HG03432 (cell line): ENCODE data around the gene CLK3.
"Not testable (repeated sequence)": the region's sequence is repeated elsewhere in the genome, so short reads cannot be mapped to it uniquely, and the experiment has no call there.

Experiments used
- ATAC-seq: cut with Tn5 transposase; IDR thresholded peaks from one replicate; pipeline ENCODE4 v1.9.1; 2021; ENCODE audit warnings: mild to moderate bottlenecking, moderate library complexity; ENCODE audit not compliant: unreplicated experiment

Gene CLK3

DNA sequence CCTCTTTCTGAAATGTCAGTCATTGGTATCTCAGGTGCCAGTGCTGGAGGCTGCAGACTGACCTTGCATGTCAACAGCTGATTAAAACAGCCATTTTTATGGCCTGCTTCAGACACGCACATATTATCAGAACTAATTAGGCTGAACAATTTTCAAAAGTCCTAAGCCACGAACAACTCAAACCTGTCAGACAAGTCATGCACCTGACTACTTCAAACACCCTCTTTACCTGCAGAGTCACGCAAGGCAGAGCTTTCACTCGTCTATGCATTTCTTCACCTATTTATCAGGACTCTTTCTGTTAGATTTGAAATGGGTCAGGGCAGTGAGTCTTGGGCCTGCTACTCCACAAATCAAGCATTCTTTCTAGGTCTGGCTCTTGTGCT is 26.7 kb downstream of the CLK3 start:
- no peak for ATAC-seq

DNA sequence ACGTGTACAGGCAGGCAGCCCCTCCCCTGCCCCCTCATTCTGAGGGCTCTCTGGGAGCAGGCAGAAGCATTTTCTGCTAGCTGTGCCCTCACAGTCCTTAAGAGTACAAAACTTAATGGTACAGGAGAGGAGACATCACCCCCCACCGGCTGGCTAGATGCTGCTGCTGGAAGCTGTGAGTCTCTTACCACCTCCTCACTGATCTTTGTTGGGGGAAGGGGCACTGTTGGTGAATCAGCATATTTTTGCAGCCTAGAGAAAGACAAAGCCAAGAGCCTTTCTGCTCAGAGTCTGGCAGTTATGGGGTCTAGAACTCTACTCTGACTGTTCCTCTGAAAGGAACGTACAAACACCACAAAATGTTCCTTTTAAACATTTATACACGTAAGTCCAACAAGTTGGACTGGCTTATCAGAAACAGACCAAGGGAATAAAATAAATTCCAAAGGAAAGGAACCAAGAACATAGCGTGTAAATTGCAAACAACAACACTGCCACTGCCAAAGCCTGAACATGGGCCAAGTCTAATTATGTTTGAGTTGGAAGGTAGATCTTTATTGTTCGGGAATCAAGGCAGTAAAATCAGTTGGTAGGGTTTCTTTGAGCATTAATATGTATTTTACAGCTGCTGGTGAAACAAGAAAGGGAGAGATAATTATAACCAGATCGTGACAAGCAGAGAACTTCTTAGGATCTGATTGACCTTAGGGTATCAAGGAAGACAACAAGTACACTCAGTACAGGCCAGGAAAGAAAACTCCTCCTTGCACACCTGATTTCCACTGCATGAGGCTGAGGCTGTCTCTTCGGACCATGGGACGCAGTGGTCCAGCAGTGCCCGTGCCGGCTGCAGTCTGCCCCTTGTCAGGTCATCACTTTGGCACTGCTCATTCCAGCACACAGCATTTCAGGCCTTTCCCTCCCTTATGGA is 27.4 kb downstream of the CLK3 start:
- ATAC-seq = no peak

DNA sequence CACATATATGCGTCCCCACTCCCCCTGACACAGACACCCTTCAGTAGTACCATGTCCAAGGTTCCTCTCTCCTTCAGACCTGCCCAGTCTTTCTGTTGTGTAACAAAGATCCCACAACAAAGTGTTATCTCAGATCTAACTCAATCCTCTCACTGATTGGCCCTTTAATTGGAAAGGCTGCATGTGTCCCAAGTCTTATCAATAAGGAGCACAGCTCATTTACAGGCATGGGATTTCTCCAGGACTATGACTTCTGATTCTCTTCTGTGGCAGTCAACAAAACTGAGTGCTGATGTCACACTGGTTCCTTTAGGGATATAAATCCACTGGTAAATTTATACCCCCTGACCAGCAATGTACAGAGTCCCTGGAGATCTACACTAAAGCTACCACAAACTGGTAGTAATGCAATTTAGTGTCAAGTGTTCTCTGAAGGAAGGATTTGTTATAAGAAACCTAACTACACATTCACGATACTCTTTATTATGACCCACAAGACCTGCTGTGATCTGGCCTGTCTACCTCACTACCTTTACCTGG is 28.1 kb downstream of the CLK3 start:
- ATAC-seq = no peak

DNA sequence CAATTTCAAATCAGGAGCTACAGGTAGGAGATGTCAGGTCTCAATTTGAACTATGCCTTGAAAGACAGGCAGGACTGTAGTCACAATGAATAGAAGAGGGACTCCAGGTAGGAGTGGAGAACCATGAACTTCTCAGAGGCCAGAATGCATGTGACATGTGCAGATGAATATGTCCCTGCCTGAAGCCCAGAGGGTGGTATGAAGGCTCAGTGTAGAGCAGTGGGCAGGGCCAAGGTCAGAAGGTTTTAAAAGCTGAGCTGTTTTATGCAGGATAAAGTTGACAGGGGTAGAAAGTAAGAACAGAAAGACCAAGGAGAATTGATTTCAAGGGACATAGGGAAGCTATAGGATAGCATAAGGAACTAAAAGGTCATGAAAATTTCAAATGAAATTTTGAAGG is 30.8 kb downstream of the CLK3 start:
- ATAC-seq = no peak

DNA sequence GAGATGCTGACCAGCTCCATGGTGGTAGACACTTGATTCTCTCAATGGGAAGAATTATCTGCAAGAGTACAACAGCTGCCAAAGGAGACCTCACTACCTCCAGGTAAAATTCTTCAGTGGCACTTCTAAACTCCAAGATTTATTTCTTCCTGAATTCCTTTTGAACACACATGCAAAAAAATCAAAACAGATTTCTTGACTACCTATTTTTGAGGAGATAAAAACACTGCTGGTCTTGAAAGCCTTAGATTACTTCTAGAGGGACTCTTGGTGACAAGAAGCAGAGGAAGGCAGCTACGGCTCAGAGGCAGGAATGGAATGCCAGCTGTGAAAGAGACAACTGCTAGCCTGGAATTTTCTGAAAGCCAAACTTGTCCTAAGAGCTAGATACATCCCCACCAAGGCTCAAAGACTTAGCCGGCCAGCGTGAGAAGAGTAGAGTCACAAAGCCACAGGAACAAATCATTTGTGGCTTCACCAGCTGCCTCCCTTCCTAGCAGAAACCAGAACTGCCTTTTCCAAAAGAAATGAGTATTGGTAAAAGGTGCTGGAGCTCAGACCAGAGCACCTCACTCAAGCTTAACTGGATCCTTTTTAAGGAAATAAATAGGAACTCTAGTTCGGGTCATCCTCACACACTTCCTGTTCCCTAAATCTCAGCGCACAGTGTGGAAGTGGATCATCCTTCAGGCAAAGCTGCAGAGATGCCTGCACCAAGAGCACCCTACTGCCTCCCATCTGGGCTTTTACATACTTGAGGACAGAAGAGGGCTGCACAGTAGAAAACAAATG is 32.6 kb downstream of the CLK3 start:
- ATAC-seq = no peak

DNA sequence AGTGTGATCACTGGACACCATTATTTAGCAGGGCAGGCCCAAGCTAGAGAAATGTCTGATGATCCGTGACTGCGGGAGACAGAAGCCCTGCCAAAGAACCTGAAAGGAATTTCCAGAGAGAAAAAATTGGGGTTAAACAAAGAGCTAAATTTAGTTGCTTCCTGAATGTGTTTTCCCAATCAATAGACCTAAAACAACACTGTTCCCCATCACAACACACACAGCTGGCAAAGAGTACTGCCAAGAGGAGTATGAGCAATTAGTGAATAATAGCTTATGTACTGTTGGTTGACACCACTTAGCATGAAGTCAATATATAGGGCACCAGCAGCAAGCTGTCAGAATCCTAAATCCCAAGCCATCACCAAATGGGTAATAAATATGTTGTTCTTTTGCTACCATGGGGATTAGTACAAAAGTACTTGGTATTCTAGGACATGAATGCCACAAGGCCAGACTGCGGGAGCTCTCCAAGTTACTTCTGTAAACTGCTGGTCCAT is 35.7 kb downstream of the CLK3 start:
- no peak for ATAC-seq

DNA sequence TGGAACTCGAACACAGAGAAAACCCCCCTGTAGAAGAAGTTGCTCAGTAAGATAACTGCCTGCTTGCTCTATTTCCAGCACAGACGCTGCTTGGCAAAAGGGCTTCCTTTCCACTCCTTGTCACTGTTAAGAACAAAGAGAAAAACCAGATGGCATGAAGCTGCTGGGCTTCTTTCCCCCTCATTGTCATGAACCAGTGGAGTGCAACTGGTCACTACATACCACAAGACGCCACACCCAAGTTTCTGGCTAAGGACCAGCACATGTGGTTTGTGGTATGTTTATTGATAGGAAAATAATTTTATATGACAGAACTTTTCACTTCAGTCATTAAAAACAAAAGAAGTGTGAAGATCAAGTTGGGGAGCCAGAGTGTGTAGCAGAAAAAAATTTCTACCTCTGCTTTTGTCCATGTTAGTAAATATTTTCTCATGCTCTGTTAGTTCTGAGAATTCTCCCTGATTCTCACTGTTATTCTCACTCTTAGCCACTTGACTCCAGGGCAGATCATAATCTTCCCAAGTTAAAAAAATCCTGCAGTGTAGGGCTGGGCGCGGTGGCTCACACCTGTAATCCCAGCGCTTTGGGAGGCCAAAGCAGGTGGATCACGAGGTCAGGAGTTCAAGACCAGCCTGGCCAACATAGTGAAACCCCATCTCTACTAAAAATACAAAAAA is 37.9 kb downstream of the CLK3 start:
- ATAC-seq = no peak

DNA sequence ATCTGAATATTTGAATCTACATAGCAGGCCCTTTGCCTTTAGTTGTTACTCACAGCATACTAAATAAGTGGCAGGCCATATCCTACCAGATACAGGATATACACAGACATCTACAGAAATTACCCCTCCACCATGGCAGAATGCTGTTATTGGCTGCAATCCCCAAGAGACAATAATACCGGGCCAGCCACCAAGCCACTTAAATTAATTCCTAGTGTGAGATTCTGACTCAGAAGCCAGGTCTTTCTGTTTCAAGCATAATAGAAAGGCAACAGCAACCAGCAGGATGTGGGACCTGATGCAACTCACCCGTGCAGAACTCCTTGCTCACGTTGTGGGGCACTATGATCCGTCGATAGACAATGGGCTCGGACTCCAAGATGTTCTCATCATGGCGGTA is 39.8 kb downstream of the CLK3 start:
- ATAC-seq = no peak

DNA sequence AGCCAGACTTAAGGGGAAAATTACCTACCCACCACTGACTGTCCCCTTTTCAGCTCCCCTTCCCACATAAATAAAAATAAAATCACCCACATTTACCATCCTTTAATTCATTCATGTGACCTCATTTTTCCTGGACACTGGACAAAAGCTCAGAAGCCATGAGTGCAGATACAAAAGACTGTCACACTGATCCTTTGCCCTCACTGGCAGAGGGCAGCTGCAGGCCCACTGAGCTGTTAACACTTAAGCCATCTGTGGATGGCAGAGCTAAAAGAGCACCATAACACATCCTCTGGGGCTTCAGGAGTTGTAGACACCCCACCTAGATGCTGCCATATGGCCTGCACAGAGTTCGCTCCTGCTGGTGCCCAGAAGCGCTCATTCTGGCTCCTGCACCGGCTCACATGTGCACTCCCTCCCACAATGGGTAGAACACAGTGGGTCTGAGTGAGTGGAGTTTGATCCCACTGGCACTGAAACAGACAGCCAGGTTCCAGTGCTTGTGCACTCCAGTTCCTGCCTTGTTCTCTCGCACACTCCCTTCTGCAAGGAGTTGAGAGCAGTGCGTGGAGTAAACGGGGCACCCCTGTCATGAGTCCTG is 41.4 kb downstream of the CLK3 start:
- no peak for ATAC-seq

DNA sequence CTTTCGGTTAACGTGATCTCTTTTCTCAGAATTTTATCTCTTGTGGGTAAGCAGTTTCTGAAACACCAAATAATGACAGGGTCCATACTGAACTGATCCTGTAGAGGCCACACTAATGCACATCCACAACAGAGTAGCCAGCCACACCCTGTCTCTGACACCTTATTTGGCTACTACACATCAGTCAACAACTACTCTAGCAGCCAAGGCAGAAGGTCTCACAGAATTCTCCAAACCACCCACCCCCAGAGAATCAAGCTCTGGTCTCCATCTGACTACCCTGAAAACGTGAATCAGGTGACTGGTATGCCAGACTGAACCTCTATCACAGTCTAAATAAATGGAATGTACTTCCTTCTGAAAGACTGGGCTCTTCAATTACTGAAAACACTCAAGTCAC is 42.2 kb downstream of the CLK3 start:
- no peak for ATAC-seq

DNA sequence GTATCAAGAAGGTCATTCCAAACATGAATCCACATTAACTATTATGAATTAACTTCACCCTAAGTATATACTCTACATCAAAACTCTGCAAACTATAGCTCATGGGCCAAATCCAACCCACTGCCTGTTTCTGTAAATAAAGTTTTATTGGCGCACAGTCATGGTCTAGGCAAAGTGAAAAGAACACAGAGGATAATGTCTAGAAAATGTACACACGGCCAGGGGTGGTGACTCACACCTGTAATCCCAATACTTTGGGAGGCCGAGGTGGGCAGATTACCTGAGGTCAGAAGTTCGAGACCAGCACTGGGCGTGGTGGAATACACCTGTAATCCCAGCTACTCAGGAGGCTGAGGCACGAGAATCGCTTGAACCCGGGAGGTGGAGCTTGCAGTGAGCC is 45.6 kb downstream of the CLK3 start:
- not testable (repeated sequence) for ATAC-seq

DNA sequence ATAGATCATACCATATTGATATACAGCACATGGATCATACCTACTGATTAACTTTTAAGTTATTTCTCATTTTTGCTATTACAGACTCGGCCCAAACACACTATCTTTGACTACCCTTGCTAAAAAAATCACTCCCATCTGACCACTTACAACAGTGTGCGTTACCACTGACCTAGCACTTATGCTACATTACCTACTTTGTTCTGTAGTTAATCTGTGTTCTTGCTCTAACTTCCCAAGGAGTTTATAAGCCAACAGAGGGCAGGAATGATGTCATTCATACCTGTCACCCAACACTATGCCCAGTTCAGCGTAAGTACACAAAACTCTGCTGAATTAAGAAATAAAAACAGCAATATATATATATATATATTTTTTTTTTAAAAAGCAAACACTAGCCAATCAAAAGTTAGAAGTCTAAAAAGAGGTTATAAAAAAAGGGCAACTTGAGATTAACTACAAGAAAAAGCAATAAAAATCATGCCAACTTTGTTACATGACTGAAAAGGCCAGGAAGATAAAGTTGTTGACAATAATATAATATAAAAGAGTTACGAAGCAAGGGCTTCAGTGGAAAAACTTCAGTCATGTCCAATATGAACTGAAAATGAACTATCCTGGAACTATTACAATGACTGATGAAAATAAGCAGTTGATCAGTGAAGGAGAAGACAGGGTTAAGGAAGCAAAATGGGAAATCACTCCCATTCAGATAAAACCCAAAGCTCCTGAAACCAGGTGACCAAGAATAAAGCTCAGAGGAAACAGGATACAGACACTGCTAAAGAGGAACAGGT is 46.6 kb downstream of the CLK3 start:
- no peak for ATAC-seq

DNA sequence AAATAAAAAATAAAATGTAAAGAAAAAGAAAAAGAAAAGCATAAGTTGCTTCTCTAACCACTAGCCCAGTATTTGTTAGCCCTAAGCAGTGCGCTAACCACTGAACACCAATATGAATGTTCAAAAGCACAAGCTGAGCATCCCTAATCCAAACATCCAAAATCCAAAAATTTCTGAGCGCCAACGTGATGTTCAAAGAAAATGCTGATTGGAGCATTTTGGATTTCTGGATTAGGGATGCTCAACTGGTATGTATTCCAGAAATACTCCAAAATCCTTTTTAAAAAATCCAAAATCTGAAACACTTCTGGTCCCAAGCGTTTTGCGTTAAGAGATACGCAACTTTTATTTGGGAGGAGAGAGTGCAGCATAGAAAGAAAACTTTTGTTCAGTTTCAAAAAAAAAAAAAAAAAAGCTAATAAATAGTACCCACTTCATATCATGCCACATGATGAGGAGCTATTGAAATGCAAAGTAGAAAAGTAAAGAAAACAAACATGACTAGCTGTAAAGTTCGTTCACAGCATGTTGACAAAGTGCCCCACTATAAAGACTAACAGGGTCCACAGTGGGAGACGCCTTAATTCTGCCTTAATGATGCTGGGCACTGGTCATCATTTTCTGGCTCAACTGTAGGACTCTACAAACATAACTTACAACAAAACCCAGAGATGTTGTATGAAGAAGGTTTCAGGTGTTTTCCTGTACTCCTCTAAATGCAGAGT is 47.8 kb downstream of the CLK3 start:
- ATAC-seq = no peak

DNA sequence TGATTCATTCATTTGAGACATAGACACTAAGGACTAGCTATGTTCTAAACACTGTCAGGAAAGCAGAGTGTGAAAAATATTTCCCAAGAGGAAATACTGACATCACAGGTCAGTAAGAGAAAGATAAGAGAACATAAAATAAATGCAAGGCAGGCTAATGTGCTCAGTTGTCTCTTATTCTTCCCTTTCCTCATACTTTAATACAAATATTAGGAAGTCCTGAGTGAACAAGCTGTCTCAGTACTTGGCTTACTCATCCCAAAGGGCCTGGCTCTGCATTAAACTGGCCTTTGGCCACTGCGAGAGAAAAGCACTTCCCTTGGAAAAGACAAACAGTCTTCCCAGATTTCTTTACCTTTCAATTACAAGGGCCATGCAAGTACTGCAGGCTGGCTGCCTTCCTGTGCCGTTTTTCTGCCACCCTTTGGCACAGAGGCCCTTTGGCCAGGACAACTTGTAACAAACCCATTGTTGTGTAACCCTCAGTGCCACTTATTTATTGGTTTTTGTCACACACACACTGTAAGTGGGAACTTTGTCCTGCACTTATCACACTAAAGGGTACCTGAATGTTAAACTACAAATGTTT is 48.5 kb downstream of the CLK3 start:
- ATAC-seq = no peak

DNA sequence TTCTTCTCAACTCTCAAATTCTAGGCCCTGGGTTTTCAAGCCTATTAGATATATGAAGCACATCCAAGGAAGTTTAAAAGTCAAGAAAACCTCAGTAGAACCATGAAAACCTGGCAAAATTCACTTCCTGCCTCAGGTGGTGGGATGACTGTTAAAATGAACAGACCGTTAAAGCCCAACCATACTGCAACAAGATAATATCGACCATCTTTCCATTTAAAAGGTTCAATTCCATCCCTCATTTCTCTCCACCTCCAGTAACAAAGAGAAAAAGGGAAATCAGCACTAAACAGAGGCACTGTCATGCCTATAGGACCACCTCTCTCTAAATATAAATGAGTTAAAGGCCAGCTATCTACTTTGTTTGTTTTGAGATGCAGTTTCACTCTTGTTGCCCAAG is 49.0 kb downstream of the CLK3 start:
- no peak for ATAC-seq

DNA sequence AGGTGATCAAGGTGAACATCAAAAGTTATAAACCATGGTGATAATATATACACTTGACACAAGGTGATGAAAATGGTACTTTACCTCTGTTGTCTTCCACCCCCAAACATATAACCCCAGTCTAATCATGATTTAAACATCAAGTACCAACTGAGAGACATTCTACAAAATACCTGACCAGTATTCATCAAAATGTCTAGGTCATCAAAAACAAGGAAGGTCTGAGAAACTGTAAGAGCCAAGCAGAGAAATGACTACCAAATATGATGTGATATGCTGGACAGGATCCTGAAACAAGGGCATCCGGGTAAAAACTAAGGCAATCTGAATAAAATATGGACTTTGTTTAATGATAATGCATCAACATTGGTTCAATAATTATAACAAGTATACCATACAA is 52.3 kb downstream of the CLK3 start:
- no peak for ATAC-seq

DNA sequence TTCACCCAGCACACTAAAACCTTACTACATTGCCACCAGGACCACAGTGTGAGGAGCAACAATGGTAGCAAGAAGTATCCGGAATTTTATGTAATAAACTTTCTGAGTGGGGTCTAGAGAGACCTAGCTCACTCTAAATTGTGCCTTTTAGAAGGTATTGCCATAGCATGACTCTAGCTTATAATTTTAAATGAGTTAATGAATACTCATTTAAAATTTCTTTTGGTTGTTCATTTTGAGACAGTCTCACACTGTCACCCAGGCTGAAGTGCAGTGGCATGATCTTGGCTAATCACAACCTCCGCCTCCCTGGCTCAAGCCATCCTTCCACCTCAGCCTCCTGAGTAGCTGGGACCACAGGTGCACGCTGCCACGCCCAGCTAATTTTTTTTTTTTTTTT is 54.0 kb downstream of the CLK3 start:
- ATAC-seq = no peak

DNA sequence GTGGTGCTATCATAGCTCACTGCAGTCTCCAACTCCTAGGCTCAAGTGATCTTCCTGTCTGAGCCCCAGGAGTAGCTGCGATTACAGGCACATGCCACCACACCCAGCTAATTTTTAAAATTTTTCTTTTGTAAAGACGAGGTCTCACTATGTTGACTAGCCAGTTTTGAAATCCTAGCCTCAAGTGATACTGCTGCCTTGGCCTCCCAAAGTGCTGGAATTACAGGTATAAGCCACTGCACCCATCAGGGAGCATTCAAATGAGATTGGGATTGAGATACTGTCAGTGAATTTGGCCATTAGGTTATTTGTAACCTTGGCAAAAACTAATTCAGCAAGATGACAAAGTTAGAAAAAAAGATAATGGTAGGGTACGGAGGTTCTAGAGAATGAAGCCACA is 58.5 kb downstream of the CLK3 start:
- ATAC-seq = no peak

DNA sequence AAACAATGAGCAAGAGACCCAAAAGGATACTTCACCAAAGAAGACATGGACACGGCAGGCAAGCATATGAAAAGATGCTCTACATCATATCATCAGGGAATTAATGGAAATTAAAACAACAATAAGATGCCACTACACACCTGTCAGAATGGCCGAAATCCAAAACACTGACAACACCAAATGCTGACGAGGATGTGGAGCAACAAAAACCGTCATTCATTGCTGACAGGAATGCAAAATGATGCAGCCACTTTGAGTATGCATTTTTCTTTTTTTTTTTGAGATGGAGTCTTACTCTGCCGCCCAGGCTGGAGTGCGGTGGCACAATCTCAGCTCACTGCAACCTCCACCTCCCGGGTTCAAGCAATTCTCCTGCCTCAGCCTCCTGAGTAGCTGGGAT is 61.2 kb downstream of the CLK3 start:
- no peak for ATAC-seq
